Measurements from ENCODE around the gene CSTPP1.

- TF ChIP-seq EZH2 (IDR thresholded peaks at IDR 0.05; ENCODE audit: borderline replicate concordance, low read depth, low read length, severe bottlenecking) (no peak), CTCF (IDR thresholded peaks at IDR 0.05; ENCODE audit: borderline replicate concordance, extremely low read depth, low read length, poor library complexity, severe bottlenecking) (no peak)
Measured at GRCh38 chr11:46914910-46915309, 21.7 kb upstream of the CSTPP1 start.

Measured in DND-41 (cell line).